Gastroesophageal sphincter (tissue), 3 donors: ENCODE results near the gene NEU1.
"Not testable (repeated sequence)": the region's sequence is repeated elsewhere in the genome, so short reads cannot be mapped to it uniquely, and the experiment has no call there.

Experiments
- EP300 ChIP-seq: sonication (generic); formaldehyde crosslinking; IDR thresholded peaks from one replicate; pipeline ENCODE4 v1.6.1; 2017; ENCODE audit warnings: antibody characterized with exemption, mild to moderate bottlenecking
- POLR2A ChIP-seq, 2 donors: fragments of 450-650 bp; IDR thresholded peaks; one replicate each; pipeline ENCODE4 v1.6.1; 2017; ENCODE audit warnings: antibody characterized with exemption in 2 of 2, mild to moderate bottlenecking in 2 of 2, moderate library complexity in 1 of 2
- POLR2AphosphoS5 ChIP-seq: sonication (generic); formaldehyde crosslinking; IDR thresholded peaks from one replicate; pipeline ENCODE4 v1.6.1; 2017; ENCODE audit warnings: antibody characterized with exemption
- TF ChIP-seq, protein P1 (sequence below), 4 experiments: fragments of 200-600 bp in 2 of 4; fragments of 450-650 bp in 2 of 4; sonication (generic) in 1 of 4; IDR thresholded peaks; one replicate each; pipeline ENCODE4 v1.5.1; 2017 to 2019; ENCODE audit warnings: antibody characterized with exemption in 4 of 4, mild to moderate bottlenecking in 2 of 4, moderate library complexity in 2 of 4

DNA sequence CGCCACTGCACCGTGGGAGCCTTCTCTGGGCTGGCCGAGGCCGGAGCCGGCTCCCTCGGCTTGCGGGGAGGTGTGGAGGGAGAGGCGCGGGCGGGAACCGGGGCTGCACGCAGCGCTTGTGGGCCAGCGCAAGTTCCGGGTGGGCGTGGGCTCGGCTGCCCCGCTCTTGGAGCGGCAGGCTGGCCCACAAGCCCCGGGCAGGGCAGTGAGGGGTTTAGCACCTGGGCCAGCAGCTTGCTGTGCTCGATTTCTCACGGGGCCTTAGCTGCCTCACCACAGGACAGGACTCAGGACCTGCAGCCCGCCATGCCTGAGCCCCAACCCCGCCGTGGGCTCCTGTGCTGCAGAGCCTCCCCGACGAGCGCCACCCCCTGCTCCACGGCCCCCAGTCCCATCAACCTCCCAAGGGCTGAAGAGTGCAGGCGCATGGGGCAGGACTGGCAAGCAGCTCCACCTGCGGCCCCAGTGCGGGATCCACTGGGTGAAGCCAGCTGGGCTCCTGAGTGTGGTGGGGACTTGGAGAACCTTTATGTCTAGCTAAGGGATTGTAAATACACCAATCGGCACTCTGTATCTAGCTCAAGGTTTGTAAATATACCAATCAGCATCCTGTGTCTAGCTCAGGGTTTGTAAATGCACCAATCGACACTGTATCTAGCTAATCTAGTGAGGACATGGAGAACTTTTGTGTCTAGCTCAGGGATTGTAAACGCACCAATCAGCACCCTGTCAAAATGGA lies 10.5 kb downstream of the NEU1 start:
- TF ChIP-seq, protein P1, sequence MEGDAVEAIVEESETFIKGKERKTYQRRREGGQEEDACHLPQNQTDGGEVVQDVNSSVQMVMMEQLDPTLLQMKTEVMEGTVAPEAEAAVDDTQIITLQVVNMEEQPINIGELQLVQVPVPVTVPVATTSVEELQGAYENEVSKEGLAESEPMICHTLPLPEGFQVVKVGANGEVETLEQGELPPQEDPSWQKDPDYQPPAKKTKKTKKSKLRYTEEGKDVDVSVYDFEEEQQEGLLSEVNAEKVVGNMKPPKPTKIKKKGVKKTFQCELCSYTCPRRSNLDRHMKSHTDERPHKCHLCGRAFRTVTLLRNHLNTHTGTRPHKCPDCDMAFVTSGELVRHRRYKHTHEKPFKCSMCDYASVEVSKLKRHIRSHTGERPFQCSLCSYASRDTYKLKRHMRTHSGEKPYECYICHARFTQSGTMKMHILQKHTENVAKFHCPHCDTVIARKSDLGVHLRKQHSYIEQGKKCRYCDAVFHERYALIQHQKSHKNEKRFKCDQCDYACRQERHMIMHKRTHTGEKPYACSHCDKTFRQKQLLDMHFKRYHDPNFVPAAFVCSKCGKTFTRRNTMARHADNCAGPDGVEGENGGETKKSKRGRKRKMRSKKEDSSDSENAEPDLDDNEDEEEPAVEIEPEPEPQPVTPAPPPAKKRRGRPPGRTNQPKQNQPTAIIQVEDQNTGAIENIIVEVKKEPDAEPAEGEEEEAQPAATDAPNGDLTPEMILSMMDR (IDR thresholded peaks at IDR 0.05), result not testable (repeated sequence)
- TF ChIP-seq POLR2A (IDR thresholded peaks at IDR 0.05); POLR2AphosphoS5; EP300: not testable (repeated sequence)
